Measurements from ENCODE around the gene ATP8B4.

DNA sequence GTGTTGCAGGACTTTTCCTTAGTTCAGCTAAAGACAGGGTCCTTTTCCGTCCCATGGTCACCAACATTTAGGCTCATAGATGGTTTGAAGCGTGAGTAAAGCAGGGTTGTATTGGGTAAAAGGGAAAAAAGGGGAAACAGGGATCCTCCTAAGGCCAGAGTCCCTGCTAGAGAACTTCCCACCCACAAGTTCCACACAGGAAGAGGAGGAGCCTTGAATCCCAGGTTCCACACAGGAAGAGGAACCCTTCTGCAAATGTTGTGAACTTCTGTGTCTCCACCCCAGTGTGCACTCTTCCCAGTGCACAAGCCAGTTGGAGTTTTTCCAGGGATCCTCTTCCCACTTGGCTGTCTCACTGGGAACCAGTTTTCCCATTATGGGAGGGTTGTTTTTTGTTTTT lies 27.6 kb upstream of the ATP8B4 start:
- TF ChIP-seq, protein P1, sequence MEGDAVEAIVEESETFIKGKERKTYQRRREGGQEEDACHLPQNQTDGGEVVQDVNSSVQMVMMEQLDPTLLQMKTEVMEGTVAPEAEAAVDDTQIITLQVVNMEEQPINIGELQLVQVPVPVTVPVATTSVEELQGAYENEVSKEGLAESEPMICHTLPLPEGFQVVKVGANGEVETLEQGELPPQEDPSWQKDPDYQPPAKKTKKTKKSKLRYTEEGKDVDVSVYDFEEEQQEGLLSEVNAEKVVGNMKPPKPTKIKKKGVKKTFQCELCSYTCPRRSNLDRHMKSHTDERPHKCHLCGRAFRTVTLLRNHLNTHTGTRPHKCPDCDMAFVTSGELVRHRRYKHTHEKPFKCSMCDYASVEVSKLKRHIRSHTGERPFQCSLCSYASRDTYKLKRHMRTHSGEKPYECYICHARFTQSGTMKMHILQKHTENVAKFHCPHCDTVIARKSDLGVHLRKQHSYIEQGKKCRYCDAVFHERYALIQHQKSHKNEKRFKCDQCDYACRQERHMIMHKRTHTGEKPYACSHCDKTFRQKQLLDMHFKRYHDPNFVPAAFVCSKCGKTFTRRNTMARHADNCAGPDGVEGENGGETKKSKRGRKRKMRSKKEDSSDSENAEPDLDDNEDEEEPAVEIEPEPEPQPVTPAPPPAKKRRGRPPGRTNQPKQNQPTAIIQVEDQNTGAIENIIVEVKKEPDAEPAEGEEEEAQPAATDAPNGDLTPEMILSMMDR (IDR thresholded peaks at IDR 0.05) = no peak
- no peak for TF ChIP-seq POLR2AphosphoS5 (IDR thresholded peaks at IDR 0.05)
